OCI-LY3 (cell line): ENCODE measurements around the gene DCTN5.

Source experiments
- EZH2phosphoT487 ChIP-seq: fragments of 200-600 bp; shearing (Covaris generic); IDR thresholded peaks from 2 replicates; pipeline ENCODE4 v1.6.1; 2018; ENCODE audit warnings: antibody characterized with exemption, mixed run types, low read depth
- TF ChIP-seq, protein P1 (sequence below): fragments of 200-600, 300-600 bp; sonication (generic); IDR thresholded peaks from 2 replicates; pipeline ENCODE4 v1.5.1; 2014; ENCODE audit warnings: antibody characterized with exemption, low read length, low read depth

DNA sequence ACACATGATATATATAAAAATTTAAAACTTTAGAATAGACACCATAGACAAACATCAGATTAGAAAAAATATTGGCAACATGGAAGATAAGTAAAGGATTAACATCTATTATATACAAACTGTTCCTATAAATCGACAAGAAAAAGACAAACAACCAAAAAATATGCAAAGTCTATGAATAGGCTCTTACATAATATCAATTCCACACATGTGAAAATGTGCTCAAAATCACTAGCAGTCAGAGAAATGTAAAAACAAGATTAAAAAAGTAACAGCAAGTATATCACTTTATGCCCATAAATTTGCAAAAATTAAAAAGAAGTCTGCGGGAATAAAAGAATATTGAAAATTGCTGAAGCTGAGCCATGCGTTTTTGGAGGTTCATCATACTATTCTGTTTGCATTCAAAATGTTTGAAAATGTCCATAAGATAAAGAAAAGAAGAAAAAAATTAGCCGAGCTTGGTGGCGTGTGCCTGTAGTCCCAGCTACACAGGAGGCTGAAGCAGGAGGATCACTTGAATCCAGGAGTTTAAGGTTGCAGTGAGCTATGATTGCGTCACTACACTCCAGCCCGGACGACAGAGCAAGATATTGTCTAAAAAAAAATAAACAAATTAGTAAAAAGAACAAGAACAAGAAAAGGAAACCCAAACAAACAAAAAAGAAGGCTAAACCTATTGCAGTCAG lies 83.0 kb downstream of the DCTN5 start:
- TF ChIP-seq, protein P1, sequence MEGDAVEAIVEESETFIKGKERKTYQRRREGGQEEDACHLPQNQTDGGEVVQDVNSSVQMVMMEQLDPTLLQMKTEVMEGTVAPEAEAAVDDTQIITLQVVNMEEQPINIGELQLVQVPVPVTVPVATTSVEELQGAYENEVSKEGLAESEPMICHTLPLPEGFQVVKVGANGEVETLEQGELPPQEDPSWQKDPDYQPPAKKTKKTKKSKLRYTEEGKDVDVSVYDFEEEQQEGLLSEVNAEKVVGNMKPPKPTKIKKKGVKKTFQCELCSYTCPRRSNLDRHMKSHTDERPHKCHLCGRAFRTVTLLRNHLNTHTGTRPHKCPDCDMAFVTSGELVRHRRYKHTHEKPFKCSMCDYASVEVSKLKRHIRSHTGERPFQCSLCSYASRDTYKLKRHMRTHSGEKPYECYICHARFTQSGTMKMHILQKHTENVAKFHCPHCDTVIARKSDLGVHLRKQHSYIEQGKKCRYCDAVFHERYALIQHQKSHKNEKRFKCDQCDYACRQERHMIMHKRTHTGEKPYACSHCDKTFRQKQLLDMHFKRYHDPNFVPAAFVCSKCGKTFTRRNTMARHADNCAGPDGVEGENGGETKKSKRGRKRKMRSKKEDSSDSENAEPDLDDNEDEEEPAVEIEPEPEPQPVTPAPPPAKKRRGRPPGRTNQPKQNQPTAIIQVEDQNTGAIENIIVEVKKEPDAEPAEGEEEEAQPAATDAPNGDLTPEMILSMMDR, result no peak
- TF ChIP-seq EZH2phosphoT487, result no peak
